Fibroblast of skin of abdomen (primary cell): ENCODE measurements around the gene CACNA2D1.

Experiments used
- DNase-seq: peaks from one replicate; pipeline ENCODE4 v3.0.0-alpha.2; 2013

CACNA2D1 gene

DNA sequence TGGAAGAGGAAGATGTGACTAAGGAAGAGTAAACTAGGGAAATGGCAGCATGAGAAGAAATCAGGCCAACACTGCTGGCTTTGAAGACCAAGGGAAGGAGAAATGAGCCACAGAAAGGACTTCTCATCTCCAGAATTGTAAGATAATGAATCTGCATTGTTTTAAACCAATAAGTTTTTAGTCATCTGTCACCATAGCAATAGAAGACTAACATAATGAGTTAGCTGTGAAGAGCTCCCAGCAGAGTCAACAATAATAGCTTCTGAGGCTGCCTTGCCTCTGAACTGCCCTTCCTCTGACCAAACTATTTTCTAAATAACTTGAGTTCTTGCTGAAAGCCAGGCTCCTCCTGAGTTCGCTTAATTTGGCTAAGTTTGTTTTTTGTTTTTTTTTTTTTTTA, 103.6 kb downstream of the CACNA2D1 start:
- DNase-seq = no peak

DNA sequence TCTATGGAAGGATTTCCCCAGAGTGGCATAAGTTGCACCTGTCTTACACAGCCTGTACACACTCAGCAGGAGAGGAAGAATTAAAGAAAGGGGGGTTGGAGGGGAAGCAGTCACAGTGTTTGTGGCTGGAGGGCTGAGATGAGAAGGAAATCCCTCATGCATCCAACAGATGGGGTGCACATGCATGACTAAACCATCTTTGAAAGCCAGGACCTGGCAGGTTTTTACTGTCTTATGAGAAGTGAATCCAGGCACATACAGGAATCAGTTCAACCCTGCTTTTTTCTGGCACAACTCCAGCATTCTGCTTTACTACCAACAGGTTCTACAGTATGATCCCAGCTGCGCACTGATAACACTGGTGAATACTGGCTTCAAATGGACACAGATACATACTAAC, 107.7 kb downstream of the CACNA2D1 start:
- DNase-seq = peak; percentile 50

DNA sequence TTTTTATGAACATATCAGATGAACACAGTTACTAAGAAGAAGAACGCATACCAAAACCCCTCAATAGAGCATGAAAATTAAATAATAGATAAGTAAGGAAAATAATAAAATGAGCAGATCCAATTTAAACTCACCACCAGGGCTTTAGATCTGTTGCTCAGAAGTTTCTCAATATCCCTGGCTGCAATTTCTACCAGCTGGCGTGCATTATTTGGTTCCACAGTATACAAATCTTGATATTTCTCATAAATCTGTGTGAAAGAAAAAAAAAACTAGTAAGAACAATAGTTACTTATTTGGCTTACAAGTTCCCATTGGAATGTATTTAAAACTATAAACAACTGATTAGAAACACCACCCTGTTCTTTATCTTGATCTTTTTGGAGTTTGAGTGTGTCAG, 108.6 kb downstream of the CACNA2D1 start:
- no peak for DNase-seq

DNA sequence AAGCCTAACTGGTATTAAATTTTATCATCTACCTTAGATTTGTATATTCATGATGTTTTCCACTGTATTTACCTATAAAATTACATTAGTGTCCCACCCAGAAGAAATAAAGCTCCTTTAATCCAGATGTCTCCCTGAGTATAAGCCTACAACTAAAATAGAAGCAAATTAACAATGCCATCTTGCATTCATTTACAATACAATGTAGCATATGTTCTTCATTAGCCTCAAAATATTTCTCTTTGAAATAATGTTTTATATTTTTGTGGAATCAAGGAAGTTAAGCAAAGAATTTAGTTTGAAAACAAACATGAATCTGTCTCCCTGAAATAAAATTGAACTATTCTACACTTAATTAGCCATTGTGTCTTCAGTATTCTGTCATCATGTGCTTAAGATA, 112.3 kb downstream of the CACNA2D1 start:
- no peak for DNase-seq

DNA sequence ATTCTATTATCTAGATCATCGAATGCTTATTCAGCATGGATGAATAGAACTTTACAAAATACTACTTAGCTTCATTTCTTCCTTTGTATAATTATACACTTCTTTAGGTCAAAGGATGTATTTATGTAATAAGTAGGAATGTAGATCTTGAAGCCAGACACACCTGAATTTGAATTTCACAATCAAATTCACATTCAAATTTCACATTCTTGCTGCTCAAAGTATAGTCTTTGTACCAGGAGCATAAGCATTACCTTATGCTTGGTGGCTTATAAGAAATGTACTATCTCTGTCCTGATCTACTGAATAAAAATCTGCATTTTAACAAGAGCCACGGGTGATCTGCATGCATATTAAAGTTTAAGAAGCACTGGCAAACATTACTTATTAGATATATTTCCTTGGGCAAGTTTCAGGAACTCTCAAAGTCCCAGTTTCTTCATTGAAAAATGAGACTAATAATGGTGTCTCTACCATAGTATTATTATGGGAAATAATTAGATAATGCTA, 112.8 kb downstream of the CACNA2D1 start:
- no peak for DNase-seq

DNA sequence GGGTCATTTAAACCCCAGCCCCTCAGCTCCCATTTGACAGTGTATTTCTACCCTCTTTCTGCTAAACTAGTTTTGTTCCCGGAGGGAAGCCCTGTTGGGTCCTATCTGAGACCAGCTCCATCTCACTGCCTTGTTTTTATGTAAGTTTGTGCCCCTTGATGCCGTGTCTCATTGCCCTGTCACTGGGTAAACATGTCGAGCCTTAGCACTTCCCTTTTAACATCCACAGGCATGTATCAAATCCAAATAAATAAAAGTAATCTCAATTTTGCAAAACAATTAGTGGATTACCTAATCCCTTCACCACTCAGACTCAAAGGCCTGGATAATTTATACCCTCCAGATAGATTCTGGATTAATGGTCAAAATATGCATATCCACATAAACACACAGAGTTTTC, 115.7 kb downstream of the CACNA2D1 start:
- no peak for DNase-seq

DNA sequence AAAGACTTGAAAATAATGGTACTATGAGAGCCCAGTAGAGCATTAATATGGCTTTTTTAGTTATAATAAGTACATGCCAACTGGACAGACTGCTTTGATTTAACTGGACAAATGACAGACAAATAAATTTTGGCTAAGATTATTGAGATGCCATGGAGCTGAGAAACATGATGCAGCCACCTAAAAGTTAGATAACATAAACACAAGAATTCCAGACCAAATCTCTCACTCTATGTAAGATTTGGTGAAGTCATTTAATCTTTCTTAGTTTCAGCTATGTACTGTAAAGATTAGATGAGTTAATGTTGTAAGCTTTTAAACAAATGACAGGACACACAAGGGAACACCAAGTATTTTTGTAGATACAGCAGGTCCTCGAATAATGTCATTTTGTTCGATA, 118.2 kb downstream of the CACNA2D1 start:
- peak; percentile 42 for DNase-seq

DNA sequence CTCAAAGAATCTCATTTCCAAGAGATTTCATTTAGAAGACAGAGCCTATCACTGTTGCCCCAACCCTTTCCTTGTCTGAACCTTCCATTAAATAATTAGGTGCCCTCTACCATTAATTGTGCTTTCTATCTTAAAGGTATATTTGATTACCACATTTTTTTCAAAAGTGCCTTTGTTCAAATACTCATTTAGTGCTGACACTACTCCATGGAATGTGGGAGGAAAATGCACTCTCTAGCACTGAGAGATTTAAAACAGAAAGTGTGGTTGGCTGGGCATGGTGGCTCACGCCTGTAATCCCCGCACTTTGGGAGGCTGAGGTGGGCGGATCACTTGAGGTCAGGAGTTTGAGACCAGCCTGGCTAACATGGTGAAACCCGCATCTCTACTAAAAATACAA, 119.8 kb downstream of the CACNA2D1 start:
- peak; percentile 33 for DNase-seq

DNA sequence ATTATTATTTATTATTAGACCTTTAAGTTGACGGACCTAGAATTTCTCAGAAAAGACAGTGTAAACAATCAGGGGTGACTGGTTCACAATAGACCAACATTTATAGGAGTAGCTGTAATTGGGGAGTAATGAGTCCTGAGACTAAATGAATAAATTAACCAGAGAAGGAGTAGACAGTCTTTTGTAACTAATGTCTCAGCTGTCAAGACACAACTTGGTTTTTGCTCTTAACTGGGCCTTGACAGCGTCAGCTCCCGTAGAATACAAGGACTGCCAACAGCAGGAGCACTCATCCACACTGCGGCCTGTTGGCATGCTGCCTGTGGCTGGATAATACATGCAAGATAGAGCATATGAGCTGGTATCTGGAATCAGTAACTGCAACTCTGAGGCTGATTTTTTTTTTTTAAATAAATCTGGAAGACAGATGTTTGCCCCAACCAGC, 123.9 kb downstream of the CACNA2D1 start:
- peak; percentile 88 for DNase-seq

DNA sequence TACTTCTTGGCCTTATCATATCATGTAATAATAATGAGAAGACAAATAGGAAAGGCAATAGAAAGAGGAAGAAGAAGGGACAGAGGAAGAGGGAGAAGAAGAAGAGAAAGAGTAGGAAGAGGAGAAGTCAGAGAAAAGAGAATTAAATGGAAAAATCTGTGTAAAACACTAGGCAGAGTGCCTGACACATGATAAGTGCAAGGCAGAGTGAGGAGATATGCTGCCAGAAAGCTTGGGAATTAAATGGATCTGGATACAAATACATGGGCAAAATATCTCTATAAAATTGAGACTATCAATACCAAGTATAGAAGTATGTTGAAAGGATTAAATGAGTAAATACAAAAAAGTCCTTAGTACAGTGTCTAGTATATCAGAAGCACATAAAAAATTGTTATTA, 124.8 kb downstream of the CACNA2D1 start:
- DNase-seq = no peak

DNA sequence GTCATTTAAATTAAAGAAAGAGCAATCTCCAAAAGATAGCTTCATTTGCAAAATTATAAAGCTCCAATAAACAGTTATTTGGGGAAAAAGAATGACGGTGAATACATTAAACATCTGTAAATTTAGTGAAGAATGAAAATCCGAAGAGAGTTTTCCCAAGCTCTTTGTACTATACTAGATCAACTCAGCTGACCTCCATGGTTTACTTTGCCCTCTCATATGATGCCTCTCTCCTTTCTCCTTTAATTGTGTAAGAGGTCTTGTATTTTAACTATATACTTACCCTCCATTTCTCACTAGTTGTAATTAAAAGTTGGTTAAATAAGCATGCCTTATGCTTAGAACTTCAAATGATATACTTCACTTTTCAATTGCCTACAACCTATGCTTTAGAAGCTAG, 125.8 kb downstream of the CACNA2D1 start:
- no peak for DNase-seq

DNA sequence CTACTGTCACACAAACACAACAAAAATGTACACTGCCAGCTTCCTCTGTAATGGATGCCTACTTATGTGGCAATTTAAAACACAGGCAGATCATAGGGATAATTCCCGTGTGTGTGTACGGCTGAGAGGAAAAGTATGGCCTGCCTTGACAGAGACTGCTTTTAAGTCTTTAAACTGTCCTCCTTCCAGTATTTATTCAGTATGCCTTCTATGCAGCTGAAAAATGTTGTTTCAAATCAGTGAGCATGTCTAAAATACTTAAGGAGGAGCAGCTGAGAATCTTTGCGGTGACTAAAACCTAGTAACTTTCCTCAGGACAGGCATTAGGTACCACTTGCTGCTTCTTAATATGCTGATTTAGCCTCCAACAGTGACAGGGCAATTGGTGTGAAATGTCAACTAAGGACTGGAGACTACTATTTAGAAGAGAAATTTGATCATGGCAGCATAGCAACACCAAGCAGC, 126.3 kb downstream of the CACNA2D1 start:
- peak; percentile 5 for DNase-seq

DNA sequence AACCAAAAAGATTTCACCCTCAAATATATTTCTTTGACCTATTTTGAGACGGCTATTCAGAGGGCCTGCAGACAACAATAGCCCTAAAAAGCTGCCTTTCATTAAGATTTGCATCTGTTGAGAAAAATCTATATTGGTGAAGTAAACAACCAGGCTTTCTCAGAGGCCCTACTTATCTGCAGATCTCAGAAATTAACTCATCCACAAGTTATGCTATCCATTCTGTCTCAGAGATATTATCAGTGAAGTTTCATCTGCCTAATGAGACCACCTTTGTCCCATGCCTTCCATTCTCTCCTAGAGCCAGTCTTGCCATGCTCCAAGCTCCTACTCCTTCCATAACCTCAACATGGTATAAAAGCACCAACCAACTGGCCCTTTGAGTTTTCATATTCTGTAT, 130.3 kb downstream of the CACNA2D1 start:
- no peak for DNase-seq

DNA sequence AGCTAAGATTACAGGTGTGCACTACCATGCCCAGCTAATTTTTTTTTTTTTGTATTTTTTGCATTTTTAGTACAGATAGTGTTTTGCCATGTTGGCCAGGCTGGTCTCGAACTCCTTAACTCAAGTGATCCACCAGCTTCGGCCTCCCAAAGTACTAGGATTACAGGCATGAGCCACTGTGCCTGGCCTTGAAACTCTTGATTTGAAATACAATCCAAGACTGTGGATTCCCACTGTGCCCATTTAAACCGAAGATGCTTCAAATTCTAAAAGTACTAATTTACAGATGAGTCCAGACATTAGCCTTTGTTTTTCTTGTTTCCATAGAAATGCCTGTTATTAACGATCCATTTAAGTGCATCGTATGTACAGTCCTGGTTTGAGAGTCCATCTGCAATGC, 130.9 kb downstream of the CACNA2D1 start:
- DNase-seq = no peak

DNA sequence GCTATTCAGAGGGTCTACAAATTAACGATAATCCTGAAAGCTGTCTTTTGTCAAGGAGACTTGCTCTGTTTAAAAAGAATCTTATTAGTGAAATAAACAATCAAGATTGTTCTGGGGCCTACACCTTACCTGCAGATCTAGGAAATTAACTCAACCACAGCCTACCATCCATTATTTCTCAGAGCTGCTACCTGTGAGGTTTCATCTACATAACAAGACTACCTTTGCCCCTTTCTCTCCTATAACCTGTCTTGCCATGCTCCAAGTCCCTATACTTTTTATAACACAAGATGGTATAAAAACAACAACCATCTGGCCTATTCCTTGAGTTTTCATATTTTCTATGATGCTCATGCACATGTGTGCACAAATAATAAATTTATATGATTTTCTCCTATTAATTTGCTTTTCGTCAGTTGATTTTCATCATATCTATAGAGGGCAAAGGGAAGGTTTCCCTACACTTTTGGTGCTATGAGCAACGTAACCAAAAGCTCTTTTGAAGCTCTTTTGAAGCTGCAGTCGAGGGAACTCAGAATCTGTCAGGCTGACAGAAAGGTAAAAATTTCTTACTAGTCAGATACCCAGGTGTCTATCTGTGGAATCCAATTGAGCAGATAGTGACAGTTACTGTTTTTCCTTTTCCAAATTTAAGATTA, 138.1 kb downstream of the CACNA2D1 start:
- DNase-seq = no peak

DNA sequence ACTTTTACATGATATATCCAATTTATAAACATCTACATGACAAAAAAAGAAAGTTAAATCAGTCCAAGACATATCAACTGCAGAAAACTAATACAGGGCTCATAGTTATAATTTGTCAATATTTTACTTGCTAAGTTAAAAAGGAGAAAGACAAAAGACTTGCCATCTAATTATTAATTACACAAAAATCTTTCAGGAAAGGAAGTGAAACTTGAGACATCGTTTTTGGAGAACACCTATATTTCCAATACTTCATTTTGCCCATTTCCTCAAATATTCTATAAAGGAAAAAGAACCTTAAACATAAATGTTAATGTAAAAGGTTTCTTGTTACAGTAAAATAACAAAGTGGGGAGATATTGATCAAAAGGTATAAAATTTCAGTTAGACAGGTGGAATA, 148.7 kb downstream of the CACNA2D1 start:
- no peak for DNase-seq

DNA sequence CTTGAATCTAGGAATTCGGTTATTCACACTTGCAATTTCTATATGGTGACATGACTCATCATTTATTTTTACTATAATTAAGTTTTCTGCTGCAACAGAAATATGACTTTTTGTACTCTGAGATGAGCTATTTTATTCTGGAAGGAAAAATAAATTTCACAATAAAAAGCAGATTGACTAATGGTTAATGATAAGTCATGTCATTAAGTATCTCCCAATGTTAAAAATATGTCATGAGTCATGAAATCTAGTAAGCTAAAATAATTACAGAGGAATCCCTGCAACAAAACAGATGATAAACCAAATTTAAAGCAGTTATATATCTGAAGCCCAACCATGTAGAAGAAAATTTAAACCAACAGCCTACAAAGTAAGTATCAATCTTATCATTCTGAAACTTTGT, 149.2 kb downstream of the CACNA2D1 start:
- DNase-seq = peak; percentile 63

DNA sequence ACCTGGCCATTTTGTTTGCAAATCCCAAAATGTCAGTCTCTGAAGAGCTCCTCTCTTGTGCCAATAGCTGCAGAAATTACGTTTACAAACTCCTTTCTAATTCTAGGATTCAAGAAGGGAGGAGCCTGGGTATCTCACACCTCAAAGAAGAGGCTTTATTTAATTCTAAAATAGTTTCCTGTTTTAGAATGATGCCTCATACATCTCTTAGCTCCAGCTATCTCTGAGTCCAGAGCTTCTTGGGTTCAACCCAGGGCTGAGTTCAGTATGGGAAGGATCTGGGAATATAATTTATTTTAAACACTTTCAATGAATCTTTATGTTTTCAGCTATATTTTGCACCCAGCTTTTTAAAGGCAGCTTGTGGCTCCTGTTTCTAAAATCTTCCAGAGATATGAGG, 150.1 kb downstream of the CACNA2D1 start:
- DNase-seq = no peak

DNA sequence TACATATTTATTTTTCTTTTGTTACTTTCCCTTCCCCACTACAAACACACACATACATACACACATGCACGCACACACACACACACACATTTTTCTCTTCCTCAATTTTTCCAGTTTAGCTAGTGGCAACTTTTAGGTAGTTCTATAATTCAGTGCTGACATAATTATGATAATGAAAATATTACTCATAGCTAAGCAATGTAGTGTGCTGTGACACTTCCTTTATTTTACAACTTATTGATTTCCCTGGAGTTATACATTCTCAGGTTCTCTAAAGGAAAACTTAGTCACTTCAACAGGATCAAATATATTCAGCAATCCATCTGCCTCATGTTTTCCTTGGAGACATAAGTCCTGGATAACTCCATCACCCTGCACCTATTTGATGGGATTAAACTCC, 151.6 kb downstream of the CACNA2D1 start:
- peak; percentile 41 for DNase-seq

DNA sequence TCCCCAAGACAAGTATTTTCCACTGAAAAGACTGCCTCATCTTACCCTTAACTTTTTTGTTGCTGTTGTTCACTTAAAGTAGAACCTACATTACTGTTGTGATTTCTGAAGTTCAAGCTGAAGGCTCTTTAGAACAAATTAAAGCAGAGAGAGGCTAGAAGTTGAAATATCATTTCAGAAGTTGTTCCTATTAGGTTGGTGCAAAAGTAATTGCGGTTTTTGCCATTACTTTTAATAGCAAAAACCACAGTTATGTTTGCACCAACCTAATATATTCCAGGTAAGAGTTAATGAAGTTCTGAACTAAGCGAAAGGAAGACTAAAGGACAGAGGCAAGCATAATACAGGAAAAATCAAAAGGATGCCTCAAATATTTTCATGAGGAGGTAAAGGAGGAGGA, 153.7 kb downstream of the CACNA2D1 start:
- no peak for DNase-seq

DNA sequence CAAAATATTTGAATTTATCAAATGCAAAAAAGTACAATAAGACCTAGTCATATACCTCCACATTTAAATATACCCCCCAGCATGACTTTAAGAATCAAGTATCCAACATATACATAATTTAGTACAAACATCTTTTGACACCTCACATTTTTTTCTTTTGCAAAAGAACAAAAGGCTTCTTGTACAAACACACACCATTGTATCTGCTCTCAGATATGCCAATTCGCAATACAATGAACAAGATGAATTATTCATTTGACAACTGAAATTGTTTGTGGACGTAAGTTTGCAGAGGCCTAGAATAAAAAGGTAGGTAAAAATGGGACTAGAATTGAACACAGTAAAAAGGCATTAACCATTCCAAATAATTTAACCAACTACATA, 154.4 kb downstream of the CACNA2D1 start:
- DNase-seq = no peak

DNA sequence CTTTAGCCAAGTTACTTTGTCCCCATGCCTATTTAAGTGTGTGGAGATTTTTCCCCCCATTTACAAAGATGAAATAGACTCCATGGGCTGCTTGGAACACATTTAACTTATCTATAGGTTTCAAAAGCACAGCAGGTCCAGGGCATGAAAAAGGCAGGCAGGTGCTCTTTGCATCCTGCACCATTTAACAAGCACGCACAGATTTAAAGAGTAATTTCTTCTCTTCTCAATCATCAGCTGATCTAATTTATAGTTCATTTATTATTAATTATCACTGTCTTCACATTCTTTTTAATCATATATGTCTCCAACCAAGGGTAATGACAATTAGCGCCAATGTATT, 156.8 kb downstream of the CACNA2D1 start:
- DNase-seq = no peak

DNA sequence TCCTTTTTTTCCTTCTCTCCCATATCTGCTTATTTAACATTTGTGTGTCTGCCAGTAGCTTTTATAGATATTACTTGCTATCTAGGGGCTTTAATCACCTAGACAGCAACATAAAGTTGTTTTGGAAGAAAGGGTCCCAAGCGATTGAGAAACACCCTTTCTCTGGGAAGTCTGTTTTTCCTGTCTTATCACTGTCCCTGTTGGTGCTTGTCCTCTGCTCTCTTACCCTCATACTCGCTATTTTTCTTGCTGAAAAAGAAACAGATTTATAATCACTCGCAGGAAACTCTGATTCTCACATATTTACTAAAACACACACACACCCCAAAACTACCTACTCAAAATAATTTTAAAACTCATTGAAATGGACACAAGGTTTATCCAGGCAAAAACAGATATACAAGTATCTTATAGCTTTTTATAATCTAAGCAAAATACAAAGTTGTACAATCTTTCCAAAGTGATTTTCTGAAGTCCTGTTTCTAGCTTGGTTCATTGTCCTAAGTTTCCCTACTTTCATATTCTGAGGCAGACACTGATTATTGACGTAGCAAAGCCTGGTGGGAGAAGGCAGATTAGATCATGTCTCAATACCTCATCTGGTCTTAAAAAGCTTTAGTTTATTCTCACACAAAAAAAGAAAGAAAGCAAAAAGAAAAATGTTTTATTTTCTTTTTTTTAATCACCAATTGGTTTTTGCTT, 157.3 kb downstream of the CACNA2D1 start:
- no peak for DNase-seq

DNA sequence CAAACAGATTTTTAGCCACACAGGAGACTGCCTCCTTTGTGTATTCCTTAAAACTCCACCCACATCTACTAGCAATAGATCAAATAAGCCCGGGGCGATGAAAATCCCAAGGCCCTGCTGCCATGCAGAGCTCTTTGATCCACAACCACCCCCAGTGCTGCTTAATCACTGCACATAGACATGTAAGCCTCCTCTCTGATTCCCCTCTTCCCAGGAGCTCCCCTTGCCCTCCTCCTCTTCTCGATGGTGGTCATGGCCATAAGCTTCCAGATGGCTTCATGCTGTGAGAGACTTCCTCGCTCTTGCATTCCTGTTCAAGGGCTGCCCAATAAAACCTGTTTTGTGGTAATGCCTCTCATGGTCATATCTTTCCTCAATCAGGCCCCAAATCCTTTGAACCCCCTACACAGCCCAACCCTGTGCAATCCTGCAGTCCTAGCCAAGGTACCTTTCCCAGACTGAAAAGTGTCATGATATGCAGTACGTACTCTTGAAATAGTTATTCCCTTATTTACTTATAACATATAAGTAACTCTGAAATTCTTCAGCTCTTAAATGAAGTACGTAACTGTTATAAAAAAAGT, 158.5 kb downstream of the CACNA2D1 start:
- peak; percentile 36 for DNase-seq
